ENCODE data around the gene MYCN.

GRCh38 chr2:15925819-15926218 is 14.5 kb upstream of the MYCN start:
- no peak for TF ChIP-seq CTCF (IDR thresholded peaks at IDR 0.05)
- no peak for TF ChIP-seq POLR2AphosphoS5 (IDR thresholded peaks at IDR 0.05)
